ENCODE measurements around the gene GRK5.

- TF ChIP-seq CTCF (conservative IDR thresholded peaks at IDR 0.05; ENCODE audit: low read length), result no peak
- TF ChIP-seq EZH2phosphoT487 (IDR thresholded peaks at IDR 0.05; ENCODE audit: borderline replicate concordance), result no peak
Observed at GRCh38 chr10:119327096-119327745, 119.8 kb downstream of the GRK5 start.

Data from Loucy (cell line).